Common myeloid progenitor, CD34-positive (primary cell): ENCODE data around the gene PRDX3.
A peak's percentile ranks its signal among the peaks of the same experiment; 100 is the strongest.

ENCODE experiments used
- CTCF ChIA-PET: fragments of 350-600 bp; sonication (Branson Sonifier 250); formaldehyde crosslinking; loops from one replicate; lab custom pipeline; 2021; ENCODE audit warnings: antibody characterized with exemption; lab: Charles Lee
- POLR2A ChIA-PET: fragments of 350-600 bp; sonication (Branson Sonifier 250); formaldehyde crosslinking; loops from one replicate; lab custom pipeline; 2021; ENCODE audit warnings: antibody characterized with exemption; lab: Charles Lee
- DNase-seq, 3 donors: peaks; one replicate each; pipeline versions ENCODE4 v3.0.0 to v3.0.0-alpha.2; 2013
- H3K27ac ChIP-seq, 2 experiments: 1 replicate in 1 of 2; 2 replicates in 1 of 2; pipeline ENCODE4 v1.7.0; 2013; ENCODE audit warnings: inconsistent platforms in 2 of 2, low read length in 2 of 2, mild to moderate bottlenecking in 2 of 2, low read depth in 1 of 2, moderate library complexity in 1 of 2; ENCODE audit not compliant: severe bottlenecking in 2 of 2, insufficient read depth in 1 of 2, poor library complexity in 1 of 2
- H3K27me3 ChIP-seq, 5 experiments: replicated peaks in 2 of 5; 1 replicate in 3 of 5; 2 replicates in 2 of 5; pipeline versions ENCODE4 v1.6.1 to v1.7.0; 2013; ENCODE audit warnings: low read length in 4 of 5, mild to moderate bottlenecking in 2 of 5, moderate library complexity in 2 of 5, inconsistent platforms in 1 of 5; ENCODE audit not compliant: insufficient read depth in 5 of 5, control insufficient read depth in 4 of 5
- H3K36me3 ChIP-seq, 4 experiments: 1 replicate in 2 of 4; 2 replicates in 2 of 4; pipeline versions ENCODE4 v1.6.1 to v1.7.0; 2013; ENCODE audit warnings: low read length in 3 of 4, control low read depth in 1 of 4, mild to moderate bottlenecking in 1 of 4; ENCODE audit not compliant: control insufficient read depth in 4 of 4, insufficient read depth in 4 of 4
- H3K4me1 ChIP-seq, 4 experiments: 1 replicate in 3 of 4; 2 replicates in 1 of 4; pipeline versions ENCODE4 v1.6.1 to v1.7.1; 2013; ENCODE audit warnings: low read length in 3 of 4, mild to moderate bottlenecking in 3 of 4, control low read depth in 1 of 4, inconsistent platforms in 1 of 4, moderate library complexity in 1 of 4; ENCODE audit not compliant: control insufficient read depth in 4 of 4, insufficient read depth in 4 of 4; ENCODE audit errors: control extremely low read depth in 1 of 4
- H3K4me3 ChIP-seq, 7 experiments: 1 replicate in 4 of 7; 2 replicates in 3 of 7; pipeline versions ENCODE4 v1.5.1 to v1.7.0; 2013; ENCODE audit warnings: mild to moderate bottlenecking in 7 of 7, low read length in 6 of 7, moderate library complexity in 6 of 7, inconsistent platforms in 2 of 7, low read depth in 2 of 7, control low read depth in 1 of 7; ENCODE audit not compliant: insufficient read depth in 4 of 7, control insufficient read depth in 1 of 7; ENCODE audit errors: extremely low read depth in 1 of 7
- H3K9me3 ChIP-seq, 5 experiments: 1 replicate in 4 of 5; 2 replicates in 1 of 5; pipeline versions ENCODE4 v1.6.1 to v1.7.1; 2013; ENCODE audit warnings: low read length in 4 of 5, mild to moderate bottlenecking in 2 of 5, inconsistent platforms in 1 of 5, low read depth in 1 of 5, moderate library complexity in 1 of 5; ENCODE audit not compliant: control insufficient read depth in 4 of 5, insufficient read depth in 2 of 5; ENCODE audit errors: control extremely low read depth in 1 of 5
- WGBS: methylation state at CpG from one replicate; pipeline ENCODE4 v1.1.5; 2013; ENCODE audit not compliant: insufficient coverage; 5-methylcytosine and 5-hydroxymethylcytosine counted together

Gene PRDX3

DNA sequence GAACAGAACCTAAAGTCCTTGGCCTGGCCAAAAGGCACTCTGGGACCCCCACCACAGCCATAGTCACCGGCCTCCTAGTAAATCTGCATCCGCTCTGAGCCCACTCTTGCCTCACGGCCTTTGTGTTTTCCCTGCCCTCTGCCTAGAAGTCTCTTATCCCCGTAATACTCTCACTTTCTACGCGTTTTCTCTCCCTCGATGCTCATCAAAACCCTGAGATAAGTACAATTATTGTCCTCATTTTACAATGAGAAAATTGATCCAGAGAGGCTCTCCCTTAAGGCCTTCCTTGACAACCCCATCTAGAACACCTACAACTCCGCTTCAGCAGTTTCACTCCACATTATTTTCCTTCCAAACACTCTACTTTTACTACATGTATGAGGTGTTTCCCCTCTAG, 11.6 kb downstream of the PRDX3 start:
- no peak for DNase-seq
- Histone ChIP-seq H3K36me3 (peaks cover 7 to 51% (median 42%) of the 10 kb centered on the region in 4 experiments), H3K4me3 (no peak overlapping the region), H3K27me3 (no peaks in the 10 kb centered on the region), H3K4me1 (peaks cover 4 to 32% (median 28%) of the 10 kb centered on the region in 4 experiments), H3K9me3 (no peaks in the 10 kb centered on the region), H3K27ac (no peak overlapping the region)
- CTCF ChIA-PET: interaction anchor here (1.6 kb wide), 1 partner anchor 10 kb away, joined by 6 read pairs; no protein-coding TSS in a partner anchor
- WGBS: 70% methylated on average over 5 of the region's 8 CpGs
- POLR2A ChIA-PET: no interaction called here

DNA sequence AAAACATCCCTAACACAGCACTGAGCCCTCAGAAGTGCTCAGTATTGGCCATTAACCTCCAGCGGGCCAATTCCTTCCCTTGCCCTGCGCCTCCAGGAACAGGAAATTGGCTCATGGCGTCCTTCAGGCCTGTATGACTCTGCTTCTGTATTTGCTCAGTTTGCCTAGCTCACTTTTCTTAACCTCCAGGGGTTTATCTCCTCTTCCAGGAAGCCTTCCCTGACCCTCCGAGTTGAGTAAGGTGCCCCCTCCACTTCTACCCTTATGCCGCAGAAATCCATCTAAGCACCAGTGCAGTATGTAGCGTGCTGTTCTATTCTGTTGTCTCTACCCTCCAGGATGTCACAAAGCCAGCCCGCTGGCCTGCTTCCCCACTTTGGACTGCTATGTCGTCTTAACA, 12.0 kb downstream of the PRDX3 start:
- Histone ChIP-seq H3K27me3 (no peaks in the 10 kb centered on the region), H3K36me3 (peaks cover 9 to 51% (median 41%) of the 10 kb centered on the region in 4 experiments), H3K4me3 (peak overlapping the region in 3 of 7 experiments; percentile 89 to 92 (median 91)), H3K9me3 (no peaks in the 10 kb centered on the region), H3K27ac (no peak overlapping the region), H3K4me1 (peaks cover 4 to 32% (median 28%) of the 10 kb centered on the region in 4 experiments)
- no peak for DNase-seq
- WGBS: 62% methylated on average over 5 of the region's 8 CpGs
- CTCF ChIA-PET: interaction anchor here (1.1 kb wide), 1 partner anchor 27 kb away, joined by 3 read pairs; no protein-coding TSS in a partner anchor
- POLR2A ChIA-PET: no interaction called here

- H3K4me3 ChIP-seq: peak overlapping the region; percentile 68 to 92 (median 80)
Observed at GRCh38 chr10:119166118-119166500, 12.5 kb downstream of the PRDX3 start.

DNA sequence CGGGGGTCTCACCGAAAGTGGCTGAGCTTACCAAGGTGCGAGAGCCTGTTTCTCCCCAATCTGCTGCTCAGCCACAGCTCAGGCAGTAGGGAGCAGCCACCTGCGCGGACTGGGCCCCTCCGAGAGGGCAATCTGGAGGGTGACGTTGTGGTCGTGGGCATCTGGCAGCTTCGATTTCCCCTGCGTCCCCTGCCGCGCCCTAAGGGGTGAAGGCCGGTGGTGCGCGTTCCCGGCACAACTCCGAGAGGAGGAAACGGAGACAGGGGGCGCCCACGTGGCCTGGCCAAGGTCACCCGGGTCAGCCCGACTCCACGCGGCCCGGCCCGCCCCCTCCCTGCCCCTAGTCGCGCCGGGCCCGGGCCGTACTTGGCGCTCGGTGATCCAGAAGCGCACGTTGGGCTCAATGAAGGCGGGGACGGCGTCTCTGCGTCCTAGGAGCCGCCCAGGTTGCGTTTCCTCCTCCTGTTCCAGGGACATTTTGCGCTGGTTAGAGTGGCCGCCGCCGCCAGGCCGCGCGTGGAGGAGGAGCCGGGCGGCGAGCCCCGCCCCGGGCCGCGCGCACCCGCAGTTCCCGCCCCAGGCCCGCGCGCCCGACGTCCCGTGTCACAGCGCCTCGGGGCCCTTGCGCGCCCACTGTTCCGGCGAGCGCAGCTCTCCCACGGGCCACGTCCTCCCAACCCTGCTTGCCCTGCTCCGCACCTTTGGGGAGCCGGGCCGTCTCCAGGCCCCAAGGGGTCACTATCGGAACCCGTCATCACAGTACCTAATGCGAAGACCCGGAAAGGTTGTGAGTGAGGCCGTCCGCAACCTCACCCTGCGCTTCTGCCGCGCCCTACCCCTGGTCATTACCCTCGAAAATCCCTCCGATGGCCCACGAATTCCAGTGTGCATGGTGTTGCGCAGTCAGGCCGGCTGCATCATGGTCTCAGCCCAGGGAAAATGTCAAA, 13.2 kb downstream of the PRDX3 start, which contains the start of gene SFXN4:
SFXN4 (minus strand) TSS at position 544 of the 947 bp plus-strand sequence; CDS start at position 477, 67 bp downstream.
- Histone ChIP-seq H3K4me3 (peak within 1 kb of the TSS; percentile 68 to 92 (median 80)), H3K4me1 (peaks cover 4 to 32% (median 28%) of the 10 kb centered on the region in 4 experiments), H3K9me3 (no peaks in the 10 kb centered on the region), H3K27ac (peak within 1 kb of the TSS; percentile 33 to 81), H3K27me3 (no peaks in the 10 kb centered on the region), H3K36me3 (peaks cover 7 to 55% (median 39%) of the 10 kb centered on the region in 4 experiments)
- DNase-seq: peak; percentile 59 to 81 (median 73)
- ChIA-PET POLR2A (no interaction called here), CTCF (interaction anchor here (0.7 to 2.4 kb wide), 10 partner anchors 10 to 41 kb away, joined by 3 to 7 read pairs (median 4); partner anchors contain the start of gene GRK5)
- under 1% methylated on average over 79 of the region's 90 CpGs for WGBS

More at GRCh38 chr10:119166118-119166500, 12.5 kb downstream of the PRDX3 start:
- Histone ChIP-seq H3K27me3 (no peaks in the 10 kb centered on the region), H3K27ac (peak overlapping the region in 1 of 2 experiments; percentile 81), H3K9me3 (no peaks in the 10 kb centered on the region), H3K36me3 (peaks cover 7 to 49% (median 39%) of the 10 kb centered on the region in 4 experiments), H3K4me1 (peaks cover 4 to 32% (median 28%) of the 10 kb centered on the region in 4 experiments)
- no peak for DNase-seq
- POLR2A ChIA-PET: no interaction called here
- CTCF ChIA-PET: interaction anchor here (1.1 kb wide), 1 partner anchor 27 kb away, joined by 3 read pairs; no protein-coding TSS in a partner anchor
- 62% methylated on average over 7 of the region's 7 CpGs for WGBS

DNA sequence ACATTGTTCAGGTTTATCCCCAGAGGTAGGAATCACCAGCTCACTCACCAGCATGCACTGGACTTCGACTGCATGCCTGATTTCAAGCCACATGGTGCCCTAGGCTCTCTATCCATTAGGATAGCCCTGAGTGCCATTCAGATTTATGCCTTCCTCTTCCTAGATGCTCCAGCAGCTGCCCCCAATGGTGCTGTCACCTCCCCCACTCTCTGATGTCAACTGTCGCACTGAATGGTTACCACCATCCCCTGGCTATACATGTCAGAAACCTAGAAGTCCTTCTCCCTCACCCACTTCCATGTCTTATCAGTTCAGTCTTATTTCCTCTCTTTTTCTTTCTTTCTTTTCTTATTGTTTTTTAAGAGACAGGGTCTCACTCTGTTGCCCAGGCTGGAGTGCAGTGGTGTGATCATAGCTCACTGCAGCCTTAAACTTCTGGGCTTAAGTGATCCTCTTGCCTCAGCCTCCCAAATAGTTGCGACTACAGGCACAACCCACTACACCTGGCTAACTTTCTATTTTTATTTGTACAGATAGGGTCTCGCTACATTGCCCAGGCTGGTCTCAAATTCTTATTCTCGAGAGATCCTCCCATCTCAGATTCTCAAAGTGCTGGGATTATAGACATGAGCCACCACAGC, 16.0 kb downstream of the PRDX3 start:
- H3K27ac ChIP-seq: no peak overlapping the region
- peaks cover 4 to 32% (median 28%) of the 10 kb centered on the region in 4 experiments for H3K4me1 ChIP-seq
- no peaks in the 10 kb centered on the region for H3K9me3 ChIP-seq
- WGBS: 90% methylated on average over 5 of the region's 5 CpGs
- no peak overlapping the region for H3K4me3 ChIP-seq
- peaks cover 8 to 48% (median 31%) of the 10 kb centered on the region in 4 experiments for H3K36me3 ChIP-seq
- H3K27me3 ChIP-seq: no peaks in the 10 kb centered on the region
- peak in 1 of 3 donors; percentile 10 for DNase-seq
- POLR2A ChIA-PET: no interaction called here
- CTCF ChIA-PET: interaction anchor here (1.3 to 2.4 kb wide), 3 partner anchors 9 to 36 kb away, joined by 4 to 7 read pairs (median 5); no protein-coding TSS in a partner anchor

DNA sequence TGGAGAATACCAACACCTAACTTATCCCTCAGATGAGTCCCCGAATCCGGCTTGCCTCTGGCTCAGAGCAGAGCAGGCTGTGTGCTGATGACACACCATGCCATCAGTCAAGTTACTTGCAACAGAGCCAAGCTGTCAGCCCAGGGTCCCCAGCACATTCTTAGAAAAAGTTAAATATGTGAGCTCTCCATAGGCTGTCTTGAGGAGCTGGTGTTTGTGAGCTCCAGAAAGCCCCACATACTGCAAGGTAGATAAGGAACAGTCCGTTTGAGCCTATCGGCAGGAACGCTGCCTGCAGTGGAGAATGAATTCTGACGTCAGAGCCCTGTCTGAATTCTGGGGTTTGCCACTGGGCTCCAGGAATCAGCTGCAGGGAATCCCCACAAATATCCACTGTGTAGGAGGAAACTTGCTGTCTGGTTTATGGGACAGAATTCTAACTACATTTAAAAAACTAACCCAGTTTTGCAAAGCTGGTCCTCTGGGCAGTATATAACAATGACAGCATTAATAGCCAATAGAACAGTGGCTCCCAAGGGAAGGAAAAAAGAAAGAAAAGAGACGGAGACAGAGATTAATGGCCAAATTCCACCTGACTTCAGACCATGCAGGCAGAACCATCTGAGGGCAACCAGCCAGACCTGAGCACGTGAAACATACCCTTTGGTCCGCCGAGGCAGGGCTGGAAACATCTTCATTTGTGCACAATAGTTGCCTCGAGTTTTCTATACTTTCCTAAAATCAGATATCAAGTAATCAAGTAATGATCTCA, 16.7 kb downstream of the PRDX3 start:
- no peak for DNase-seq
- 89% methylated on average over 8 of the region's 11 CpGs for WGBS
- no peak overlapping the region for H3K4me3 ChIP-seq
- no peaks in the 10 kb centered on the region for H3K9me3 ChIP-seq
- H3K4me1 ChIP-seq: peaks cover 4 to 32% (median 27%) of the 10 kb centered on the region in 4 experiments
- ChIA-PET CTCF (interaction anchor here (1.3 to 2.3 kb wide), 2 partner anchors 9 to 13 kb away, joined by 4 to 5 read pairs; no protein-coding TSS in a partner anchor), POLR2A (no interaction called here)
- no peaks in the 10 kb centered on the region for H3K27me3 ChIP-seq
- no peak overlapping the region for H3K27ac ChIP-seq
- H3K36me3 ChIP-seq: peaks cover 8 to 46% (median 30%) of the 10 kb centered on the region in 4 experiments
